OCI-LY1 (cell line): ENCODE data around the gene CLOCK.

Experiments
- EZH2 ChIP-seq: fragments of 200-600 bp; sonication (generic), shearing (Covaris generic); IDR thresholded peaks from 2 replicates; pipeline ENCODE4 v1.8.0; 2017; ENCODE audit warnings: borderline replicate concordance, mixed run types, mild to moderate bottlenecking, antibody characterized with exemption, low read length, moderate library complexity, mixed read lengths
- TF ChIP-seq, protein P1 (sequence below): fragments of 200-600 bp; sonication (generic), shearing (Covaris generic); IDR thresholded peaks from 2 replicates; pipeline ENCODE4 v1.5.1; 2017; ENCODE audit warnings: mild to moderate bottlenecking, antibody characterized with exemption, low read length, moderate library complexity, mixed read lengths

DNA sequence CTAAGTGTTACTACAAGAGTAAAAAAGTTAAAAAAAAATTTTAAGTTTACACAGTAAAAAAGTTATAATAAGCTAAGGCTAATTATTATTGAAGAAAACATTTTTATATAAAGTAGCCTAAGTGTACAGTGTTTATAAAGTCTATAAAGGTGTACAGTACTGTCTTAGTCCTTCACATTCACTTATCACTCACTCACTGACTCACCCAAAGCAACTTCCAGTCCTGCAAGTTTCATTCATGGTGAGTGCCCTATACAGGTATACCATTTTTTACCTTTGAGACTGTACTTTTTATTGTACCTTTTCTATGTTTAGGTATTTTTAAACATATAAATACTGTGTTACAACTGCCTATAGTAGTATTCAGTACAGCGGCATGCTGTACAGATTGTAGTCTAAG is 76.7 kb downstream of the CLOCK start:
- TF ChIP-seq, protein P1, sequence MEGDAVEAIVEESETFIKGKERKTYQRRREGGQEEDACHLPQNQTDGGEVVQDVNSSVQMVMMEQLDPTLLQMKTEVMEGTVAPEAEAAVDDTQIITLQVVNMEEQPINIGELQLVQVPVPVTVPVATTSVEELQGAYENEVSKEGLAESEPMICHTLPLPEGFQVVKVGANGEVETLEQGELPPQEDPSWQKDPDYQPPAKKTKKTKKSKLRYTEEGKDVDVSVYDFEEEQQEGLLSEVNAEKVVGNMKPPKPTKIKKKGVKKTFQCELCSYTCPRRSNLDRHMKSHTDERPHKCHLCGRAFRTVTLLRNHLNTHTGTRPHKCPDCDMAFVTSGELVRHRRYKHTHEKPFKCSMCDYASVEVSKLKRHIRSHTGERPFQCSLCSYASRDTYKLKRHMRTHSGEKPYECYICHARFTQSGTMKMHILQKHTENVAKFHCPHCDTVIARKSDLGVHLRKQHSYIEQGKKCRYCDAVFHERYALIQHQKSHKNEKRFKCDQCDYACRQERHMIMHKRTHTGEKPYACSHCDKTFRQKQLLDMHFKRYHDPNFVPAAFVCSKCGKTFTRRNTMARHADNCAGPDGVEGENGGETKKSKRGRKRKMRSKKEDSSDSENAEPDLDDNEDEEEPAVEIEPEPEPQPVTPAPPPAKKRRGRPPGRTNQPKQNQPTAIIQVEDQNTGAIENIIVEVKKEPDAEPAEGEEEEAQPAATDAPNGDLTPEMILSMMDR: no peak
- TF ChIP-seq EZH2: no peak
